K562 (cell line): ENCODE data around the gene CFAP20.

ENCODE experiments used
- POLR2A ChIP-seq: fragments of 450-650 bp; conservative IDR thresholded peaks from 2 replicates; pipeline ENCODE4 v1.6.1; 2016
- SMARCC2 ChIP-seq: fragments of 450-650 bp; IDR thresholded peaks from 2 replicates; pipeline ENCODE4 v1.6.1; 2017; ENCODE audit warnings: antibody characterized with exemption, moderate library complexity, mild to moderate bottlenecking, low read depth

GRCh38 chr16:58128181-58128631 lies 975 bp downstream of the CFAP20 start:
- TF ChIP-seq SMARCC2: no peak
- no peak for TF ChIP-seq POLR2A
